Mesenchymal stem cell (in vitro differentiated cells and primary cell): ENCODE results near the gene PTPRD.

Source experiments
- DNase-seq: peaks from one replicate; pipeline ENCODE4 v3.0.0-alpha.2; 2013
- H2AFZ ChIP-seq: one replicate; pipeline ENCODE4 v1.6.1; 2013; ENCODE audit warnings: low read depth, mild to moderate bottlenecking, control low read depth, inconsistent platforms, low read length, moderate library complexity
- H2AK5ac ChIP-seq: 2 replicates; pipeline ENCODE4 v1.6.1; 2013; ENCODE audit warnings: low read length, moderate library complexity, mild to moderate bottlenecking, inconsistent platforms; ENCODE audit not compliant: severe bottlenecking
- H2BK120ac ChIP-seq: one replicate; pipeline ENCODE4 v1.6.1; 2013; ENCODE audit warnings: low read depth, mild to moderate bottlenecking, inconsistent platforms, low read length, moderate library complexity
- H2BK12ac ChIP-seq, 2 experiments: one replicate each; pipeline ENCODE4 v1.6.1; 2013; ENCODE audit warnings: inconsistent platforms in 2 of 2, low read length in 2 of 2, mild to moderate bottlenecking in 2 of 2, moderate library complexity in 2 of 2, control low read depth in 1 of 2
- H2BK15ac ChIP-seq: one replicate; pipeline ENCODE4 v1.6.1; 2013; ENCODE audit warnings: mild to moderate bottlenecking, low read depth, inconsistent platforms; ENCODE audit not compliant: poor library complexity, severe bottlenecking
- H2BK5ac ChIP-seq: 2 replicates; pipeline ENCODE4 v1.6.1; 2013; ENCODE audit warnings: low read depth, mild to moderate bottlenecking, low read length, control low read depth, inconsistent platforms; ENCODE audit not compliant: poor library complexity, severe bottlenecking
- H3K14ac ChIP-seq, 2 experiments: one replicate each; pipeline ENCODE4 v1.6.1; 2013; ENCODE audit warnings: inconsistent platforms in 2 of 2, low read length in 2 of 2, control low read depth in 1 of 2, mild to moderate bottlenecking in 1 of 2, moderate library complexity in 1 of 2
- H3K18ac ChIP-seq, 2 experiments: one replicate each; pipeline ENCODE4 v1.6.1; 2013; ENCODE audit warnings: inconsistent platforms in 2 of 2, low read length in 2 of 2, control low read depth in 1 of 2, low read depth in 1 of 2, mild to moderate bottlenecking in 1 of 2
- H3K23ac ChIP-seq, 2 experiments: one replicate each; pipeline ENCODE4 v1.6.1; 2013; ENCODE audit warnings: inconsistent platforms in 2 of 2, low read length in 2 of 2, mild to moderate bottlenecking in 2 of 2, moderate library complexity in 2 of 2, control low read depth in 1 of 2
- H3K27ac ChIP-seq: 2 replicates; pipeline ENCODE4 v1.5.1; 2013; ENCODE audit warnings: mild to moderate bottlenecking, moderate library complexity, low read length, control low read depth, inconsistent platforms; ENCODE audit not compliant: poor library complexity, severe bottlenecking
- H3K27me3 ChIP-seq, 2 experiments: 2 replicates each; pipeline versions ENCODE4 v1.6.1 to v1.7.0; 2013; ENCODE audit warnings: low read length in 2 of 2, mild to moderate bottlenecking in 2 of 2, moderate library complexity in 2 of 2, control low read depth in 1 of 2, inconsistent platforms in 1 of 2; ENCODE audit not compliant: control insufficient read depth in 1 of 2, insufficient read depth in 1 of 2
- H3K36me3 ChIP-seq, 2 experiments: 2 replicates each; pipeline versions ENCODE4 v1.6.1 to v1.7.0; 2013; ENCODE audit warnings: low read length in 2 of 2, control low read depth in 1 of 2, inconsistent platforms in 1 of 2, low read depth in 1 of 2, mild to moderate bottlenecking in 1 of 2; ENCODE audit not compliant: insufficient read depth in 2 of 2, control insufficient read depth in 1 of 2
- H3K4ac ChIP-seq, 2 experiments: one replicate each; pipeline ENCODE4 v1.6.1; 2013; ENCODE audit warnings: inconsistent platforms in 2 of 2, low read length in 2 of 2, mild to moderate bottlenecking in 2 of 2, moderate library complexity in 2 of 2, control low read depth in 1 of 2, low read depth in 1 of 2
- H3K4me1 ChIP-seq: 2 replicates; pipeline ENCODE4 v1.6.1; 2013; ENCODE audit warnings: low read depth, low read length, control low read depth; ENCODE audit not compliant: control insufficient read depth, insufficient read depth
- H3K4me2 ChIP-seq: 2 replicates; pipeline ENCODE4 v1.6.1; 2013; ENCODE audit warnings: low read length, mild to moderate bottlenecking, inconsistent platforms; ENCODE audit not compliant: poor library complexity, severe bottlenecking
- H3K4me3 ChIP-seq, 2 experiments: 2 replicates each; pipeline versions ENCODE4 v1.5.1 to v1.7.0; 2013; ENCODE audit warnings: low read length in 2 of 2, mild to moderate bottlenecking in 2 of 2, control low read depth in 1 of 2, low read depth in 1 of 2; ENCODE audit not compliant: insufficient read depth in 1 of 2
- H3K79me1 ChIP-seq: replicated peaks from 2 replicates; pipeline ENCODE4 v1.6.1; 2013; ENCODE audit warnings: mild to moderate bottlenecking, control low read depth, low read length, inconsistent platforms; ENCODE audit not compliant: poor library complexity, severe bottlenecking
- H3K9ac ChIP-seq: 2 replicates; pipeline ENCODE4 v1.7.0; 2013; ENCODE audit warnings: mild to moderate bottlenecking, low read length, moderate library complexity
- H3K9me3 ChIP-seq: 2 replicates; pipeline ENCODE4 v1.7.0; 2013; ENCODE audit warnings: mild to moderate bottlenecking, low read length; ENCODE audit not compliant: control insufficient read depth
- H4K8ac ChIP-seq: one replicate; pipeline ENCODE4 v1.6.1; 2013; ENCODE audit warnings: inconsistent platforms, mild to moderate bottlenecking, low read length, moderate library complexity
- H4K91ac ChIP-seq: one replicate; pipeline ENCODE4 v1.6.1; 2013; ENCODE audit warnings: mild to moderate bottlenecking, low read length, inconsistent platforms
- WGBS: methylation state at CpG from one replicate; pipeline ENCODE4 v1.1.7; 2013; ENCODE audit warnings: mixed read lengths; 5-methylcytosine and 5-hydroxymethylcytosine counted together

PTPRD gene

GRCh38 chr9:8531826-8532415, 2080.9 kb downstream of the PTPRD start:
- no peaks in the 10 kb centered on the region for H3K27me3 ChIP-seq
- no peak overlapping the region for H3K9ac ChIP-seq
- no peaks in the 10 kb centered on the region for H3K36me3 ChIP-seq
- no peak overlapping the region for H2BK120ac ChIP-seq
- H3K4ac ChIP-seq, result no peak overlapping the region
- DNase-seq, result no peak
- WGBS, result 85% methylated on average over 4 of the region's 8 CpGs
- H3K23ac ChIP-seq, result no peak overlapping the region
- no peak overlapping the region for H4K91ac ChIP-seq
- no peak overlapping the region for H2AFZ ChIP-seq
- H3K79me1 ChIP-seq, result peaks cover 5% of the 10 kb centered on the region
- H2BK12ac ChIP-seq, result no peak overlapping the region
- H3K18ac ChIP-seq, result no peak overlapping the region
- no peak overlapping the region for H3K4me2 ChIP-seq
- H3K14ac ChIP-seq, result no peak overlapping the region
- no peak overlapping the region for H3K4me3 ChIP-seq
- H3K9me3 ChIP-seq, result no peaks in the 10 kb centered on the region
- no peaks in the 10 kb centered on the region for H3K4me1 ChIP-seq
- H4K8ac ChIP-seq, result no peak overlapping the region
- H2AK5ac ChIP-seq, result no peak overlapping the region
- no peak overlapping the region for H2BK15ac ChIP-seq
- no peak overlapping the region for H3K27ac ChIP-seq
- no peak overlapping the region for H2BK5ac ChIP-seq

GRCh38 chr9:8521112-8521511, 2091.7 kb downstream of the PTPRD start:
- H2BK12ac ChIP-seq, result no peak overlapping the region
- H3K4me2 ChIP-seq, result no peak overlapping the region
- no peak overlapping the region for H3K9ac ChIP-seq
- no peak overlapping the region for H2BK120ac ChIP-seq
- no peak overlapping the region for H3K18ac ChIP-seq
- H3K27me3 ChIP-seq, result no peaks in the 10 kb centered on the region
- H4K91ac ChIP-seq, result no peak overlapping the region
- no peak for DNase-seq
- H3K4me1 ChIP-seq, result no peaks in the 10 kb centered on the region
- H3K23ac ChIP-seq, result no peak overlapping the region
- H3K9me3 ChIP-seq, result no peaks in the 10 kb centered on the region
- no peak overlapping the region for H2AFZ ChIP-seq
- H3K79me1 ChIP-seq, result no peaks in the 10 kb centered on the region
- no peak overlapping the region for H2AK5ac ChIP-seq
- H3K4me3 ChIP-seq, result no peak overlapping the region
- H2BK5ac ChIP-seq, result no peak overlapping the region
- no peak overlapping the region for H3K27ac ChIP-seq
- no peak overlapping the region for H4K8ac ChIP-seq
- H3K14ac ChIP-seq, result no peak overlapping the region
- H2BK15ac ChIP-seq, result no peak overlapping the region
- H3K4ac ChIP-seq, result no peak overlapping the region
- peaks cover 0 to 2% of the 10 kb centered on the region in 2 experiments for H3K36me3 ChIP-seq
- no CpG with 5 or more reads among the region's 3 CpGs for WGBS

GRCh38 chr9:8515748-8516147, 2097.1 kb downstream of the PTPRD start:
- Histone ChIP-seq H3K27me3 (no peaks in the 10 kb centered on the region), H2BK120ac (no peak overlapping the region), H2BK5ac (no peak overlapping the region), H3K4me2 (no peak overlapping the region), H3K9ac (no peak overlapping the region), H2BK15ac (no peak overlapping the region), H2BK12ac (no peak overlapping the region), H3K9me3 (no peaks in the 10 kb centered on the region), H3K36me3 (no peaks in the 10 kb centered on the region), H3K4me3 (no peak overlapping the region), H4K91ac (no peak overlapping the region), H3K27ac (no peak overlapping the region), H2AK5ac (no peak overlapping the region), H3K4me1 (no peaks in the 10 kb centered on the region), H4K8ac (no peak overlapping the region), H3K14ac (no peak overlapping the region), H3K79me1 (peaks cover 2% of the 10 kb centered on the region), H3K23ac (no peak overlapping the region), H3K18ac (no peak overlapping the region), H2AFZ (no peak overlapping the region), H3K4ac (no peak overlapping the region)
- no CpG with 5 or more reads among the region's 2 CpGs for WGBS
- DNase-seq, result no peak

- H3K36me3 ChIP-seq, result no peaks in the 10 kb centered on the region
- peaks cover 2% of the 10 kb centered on the region for H3K79me1 ChIP-seq
- H3K4me1 ChIP-seq, result no peaks in the 10 kb centered on the region
- H4K91ac ChIP-seq, result no peak overlapping the region
- no peak overlapping the region for H3K14ac ChIP-seq
- H3K9ac ChIP-seq, result no peak overlapping the region
- H3K23ac ChIP-seq, result no peak overlapping the region
- no peak overlapping the region for H3K4me2 ChIP-seq
- no peak overlapping the region for H3K4me3 ChIP-seq
- no peak overlapping the region for H2BK15ac ChIP-seq
- H2AK5ac ChIP-seq, result no peak overlapping the region
- H3K9me3 ChIP-seq, result no peaks in the 10 kb centered on the region
- H2BK12ac ChIP-seq, result no peak overlapping the region
- no peaks in the 10 kb centered on the region for H3K27me3 ChIP-seq
- no peak for DNase-seq
- 83% methylated on average over 3 of the region's 5 CpGs for WGBS
- no peak overlapping the region for H3K4ac ChIP-seq
- H3K27ac ChIP-seq, result no peak overlapping the region
- no peak overlapping the region for H3K18ac ChIP-seq
- H2BK120ac ChIP-seq, result no peak overlapping the region
- no peak overlapping the region for H4K8ac ChIP-seq
- no peak overlapping the region for H2AFZ ChIP-seq
- H2BK5ac ChIP-seq, result no peak overlapping the region
Observed at GRCh38 chr9:8514760-8515159, 2098.0 kb downstream of the PTPRD start.
